Transverse colon (tissue), 4 donors: ENCODE data around the gene ZNF827. TPM values are rescaled to one million over a fixed set of nuclear protein-coding genes. Genes with fewer than 3 reads are reported as not detected.

ENCODE experiments used
- DNase-seq: peaks from one replicate; pipeline ENCODE4 v3.0.0-alpha.2; 2019
- H3K27ac ChIP-seq, 4 donors: fragments of 200-600 bp; sonication (generic); 2 replicates each; pipeline ENCODE4 v1.5.1; 2016 to 2018; ENCODE audit warnings: inconsistent platforms in 4 of 4
- H3K27me3 ChIP-seq: fragments of 200-600 bp; sonication (generic); 2 replicates; pipeline ENCODE4 v1.5.1; 2017; ENCODE audit warnings: inconsistent platforms
- H3K36me3 ChIP-seq, 4 donors: fragments of 200-600 bp; sonication (generic); 2 replicates each; pipeline ENCODE4 v1.5.1; 2017 to 2019; ENCODE audit warnings: inconsistent platforms in 4 of 4
- H3K4me1 ChIP-seq, 4 donors: fragments of 200-600 bp; sonication (generic); 2 replicates each; pipeline ENCODE4 v1.5.1; 2017 to 2020; ENCODE audit warnings: inconsistent platforms in 4 of 4
- H3K4me3 ChIP-seq, 4 donors: fragments of 200-600 bp; sonication (generic); 1 replicate in 1 of 4; 2 replicates in 3 of 4; pipeline versions ENCODE4 v1.5.1 to v1.6.1; 2017 to 2019; ENCODE audit warnings: inconsistent platforms in 4 of 4
- H3K9me3 ChIP-seq, 2 donors: fragments of 200-600 bp; sonication (generic); 2 replicates each; pipeline ENCODE4 v1.5.1; 2017 to 2019; ENCODE audit warnings: inconsistent platforms in 2 of 2
- CTCF ChIP-seq, 5 experiments: fragments of 200-600 bp in 3 of 5; fragments of 450-650 bp in 2 of 5; sonication (generic) in 3 of 5; IDR thresholded peaks; 1 replicate in 2 of 5; 2 replicates in 3 of 5; pipeline ENCODE4 v1.5.1; 2016 to 2017; ENCODE audit warnings: antibody characterized with exemption in 5 of 5, inconsistent platforms in 3 of 5, mild to moderate bottlenecking in 2 of 5, moderate library complexity in 1 of 5
- EP300 ChIP-seq: sonication (generic); formaldehyde crosslinking; IDR thresholded peaks from one replicate; pipeline ENCODE4 v1.6.1; 2017; ENCODE audit warnings: antibody characterized with exemption, low read depth
- POLR2A ChIP-seq: fragments of 450-650 bp; IDR thresholded peaks from one replicate; pipeline ENCODE4 v1.6.1; 2016; ENCODE audit warnings: antibody characterized with exemption, mild to moderate bottlenecking, moderate library complexity
- POLR2AphosphoS5 ChIP-seq, 3 donors: sonication (generic); formaldehyde crosslinking; IDR thresholded peaks; one replicate each; pipeline ENCODE4 v1.6.1; 2016; ENCODE audit warnings: antibody characterized with exemption in 3 of 3
- WGBS, 2 donors: methylation state at CpG; one replicate each; pipeline ENCODE4 v1.1.5; 2018; ENCODE audit warnings: low coverage in 1 of 2; 5-methylcytosine and 5-hydroxymethylcytosine counted together
- in situ Hi-C, 4 donors: fragments of 200-750 bp; cut with MboI; loops; one replicate each; pipeline versions ENCODE4 v1.15.0 to v1.15.1; 2017; ENCODE audit warnings: low sequenced_read_pairs in 3 of 4, low pct_ligation_motif_present in 1 of 4, low pct_unique_long_range_greater_than_20kb in 1 of 4
- intact Hi-C: fragments of 100-400 bp; cut with DNase I; formaldehyde crosslinking; loops from one replicate; pipeline ENCODE4 v1.15.1; 2023; ENCODE audit warnings: low total_unique reads
- total RNA-seq, 4 donors: library from RNA; depleted of rRNA; stranded (reverse); fragments of >200 nt; gene quantifications; one replicate each; pipeline ENCODE4 v1.1.0, GENCODE V29; 2016

Gene ZNF827
- total RNA-seq, 4 donors from 2014 or later = 22.5 to 61.3 (median 29.2) TPM

DNA sequence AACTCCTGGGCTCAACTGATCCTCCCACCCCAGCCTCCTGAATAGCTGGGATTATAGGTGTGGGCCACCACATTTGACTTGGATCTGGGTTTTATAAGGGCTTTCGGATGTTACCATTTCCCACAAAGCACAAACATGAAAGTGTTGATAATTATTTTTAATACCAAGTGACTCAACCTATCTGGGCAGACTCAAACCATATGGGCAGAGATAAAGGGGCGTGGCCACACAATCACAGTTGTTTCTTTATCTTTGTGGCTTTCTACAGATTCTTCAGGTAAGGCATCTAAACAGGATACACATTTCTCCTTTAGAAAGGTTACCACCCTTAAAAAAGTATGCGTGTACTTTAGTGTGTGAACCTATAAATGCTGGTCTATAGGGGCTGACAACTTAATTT is 122.5 kb downstream of the ZNF827 start:
- Histone ChIP-seq H3K27me3 (no peaks in the 10 kb centered on the region), H3K27ac (no peak overlapping the region), H3K9me3 (no peaks in the 10 kb centered on the region), H3K36me3 (no peaks in the 10 kb centered on the region), H3K4me1 (no peaks in the 10 kb centered on the region), H3K4me3 (no peak overlapping the region)
- in situ Hi-C loops (no loop called here), intact Hi-C loops (no loop called here)
- TF ChIP-seq POLR2AphosphoS5 (IDR thresholded peaks at IDR 0.05) (no peak), EP300 (no peak), CTCF (IDR thresholded peaks at IDR 0.05) (no peak)
- no peak for DNase-seq
- WGBS, 2 donors = 90 to 100% methylated on average over 3 of the region's 3 CpGs

GRCh38 chr4:145815626-145816025 is 123.0 kb downstream of the ZNF827 start:
- in situ Hi-C loops (no loop called here), intact Hi-C loops (no loop called here)
- no peak overlapping the region for H3K4me3 ChIP-seq
- TF ChIP-seq CTCF (IDR thresholded peaks at IDR 0.05) (no peak), EP300 (no peak), POLR2A (no peak), POLR2AphosphoS5 (IDR thresholded peaks at IDR 0.05) (no peak)
- no peak overlapping the region for H3K27ac ChIP-seq
- H3K36me3 ChIP-seq = no peaks in the 10 kb centered on the region
- 86 to 100% methylated on average over 1 of the region's 1 CpG for WGBS, 2 donors
- H3K27me3 ChIP-seq = no peaks in the 10 kb centered on the region
- DNase-seq = no peak
- no peaks in the 10 kb centered on the region for H3K4me1 ChIP-seq
- H3K9me3 ChIP-seq = no peaks in the 10 kb centered on the region

DNA sequence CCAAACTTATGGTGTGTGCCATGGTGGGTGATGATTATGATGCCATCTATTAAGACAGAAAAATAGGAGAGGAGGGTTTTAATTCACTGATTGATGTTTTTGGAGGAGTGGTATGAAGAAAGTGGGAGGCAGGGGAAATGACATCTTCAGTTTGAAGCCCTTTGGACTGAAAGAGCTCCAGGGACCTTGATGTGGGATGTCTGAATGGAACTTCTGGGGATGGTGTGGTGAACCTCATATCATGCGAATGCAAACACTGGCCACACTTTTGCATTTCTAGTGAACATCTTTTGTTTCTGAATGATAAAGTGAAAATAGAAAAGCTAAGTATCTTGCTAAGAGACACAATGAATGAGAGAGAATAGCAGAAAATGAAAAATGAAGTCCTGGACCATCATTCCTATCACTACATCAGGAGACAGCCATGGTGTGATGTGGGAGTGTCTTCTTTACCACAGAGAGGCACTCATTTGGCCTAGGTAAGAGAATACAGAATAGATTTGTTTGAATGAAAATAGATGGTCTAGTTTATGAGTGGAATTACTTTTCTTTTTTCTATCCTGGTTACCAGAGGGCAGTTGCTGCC is 123.5 kb downstream of the ZNF827 start:
- no peak for TF ChIP-seq EP300
- no peak for TF ChIP-seq POLR2A
- TF ChIP-seq POLR2AphosphoS5 (IDR thresholded peaks at IDR 0.05) = no peak
- TF ChIP-seq CTCF (IDR thresholded peaks at IDR 0.05) = no peak
- H3K4me3 ChIP-seq = no peak overlapping the region
- no peaks in the 10 kb centered on the region for H3K36me3 ChIP-seq
- no peak overlapping the region for H3K27ac ChIP-seq
- intact Hi-C loops = no loop called here
- H3K9me3 ChIP-seq = peaks cover 0 to 3% of the 10 kb centered on the region in 2 donors
- no peak for DNase-seq
- H3K4me1 ChIP-seq = no peaks in the 10 kb centered on the region
- 93 to 100% methylated on average over 1 of the region's 1 CpG for WGBS, 2 donors
- H3K27me3 ChIP-seq = no peaks in the 10 kb centered on the region
- in situ Hi-C loops = no loop called here

GRCh38 chr4:145814246-145814645 is 124.4 kb downstream of the ZNF827 start:
- no peaks in the 10 kb centered on the region for H3K36me3 ChIP-seq
- no peak overlapping the region for H3K4me3 ChIP-seq
- H3K27me3 ChIP-seq = no peaks in the 10 kb centered on the region
- 48 to 78% methylated on average over 1 of the region's 1 CpG for WGBS, 2 donors
- intact Hi-C loops (no loop called here), in situ Hi-C loops (no loop called here)
- no peaks in the 10 kb centered on the region for H3K4me1 ChIP-seq
- H3K27ac ChIP-seq = no peak overlapping the region
- DNase-seq = no peak
- TF ChIP-seq POLR2A (no peak), EP300 (no peak), POLR2AphosphoS5 (IDR thresholded peaks at IDR 0.05) (no peak), CTCF (IDR thresholded peaks at IDR 0.05) (no peak)
- H3K9me3 ChIP-seq = peaks cover 0 to 8% of the 10 kb centered on the region in 2 donors
